Natural killer cell (primary cell): ENCODE results near the gene UTP20. TPM values are rescaled to one million over a fixed set of nuclear protein-coding genes. Genes with fewer than 3 reads are reported as not detected.

ENCODE experiments used
- ATAC-seq, 3 donors: fragments of 150-1000 bp in 2 of 3; fragments of 200-7000 bp in 1 of 3; cut with Tn5 transposase; 1 replicate in 1 of 3; 2 replicates in 2 of 3; pipeline ENCODE4 v1.10.0; 2021; ENCODE audit warnings: mild to moderate bottlenecking in 2 of 3, moderate library complexity in 2 of 3
- DNase-seq, 2 donors: peaks; one replicate each; pipeline versions ENCODE4 v3.0.0 to v3.0.0-alpha.2; 2013 to 2021; ENCODE audit warnings: mixed read lengths in 1 of 2
- H3K27ac ChIP-seq: one replicate; pipeline ENCODE4 v1.5.1; 2013; ENCODE audit warnings: mild to moderate bottlenecking, low read length
- H3K27me3 ChIP-seq: one replicate; pipeline ENCODE4 v1.6.1; 2013; ENCODE audit warnings: low read length; ENCODE audit not compliant: control insufficient read depth, insufficient read depth
- H3K36me3 ChIP-seq: one replicate; pipeline ENCODE4 v1.6.1; 2013; ENCODE audit warnings: low read length; ENCODE audit not compliant: control insufficient read depth, insufficient read depth
- H3K4me1 ChIP-seq: one replicate; pipeline ENCODE4 v1.6.1; 2013; ENCODE audit warnings: low read length; ENCODE audit not compliant: control insufficient read depth, insufficient read depth
- H3K4me3 ChIP-seq: one replicate; pipeline ENCODE4 v1.5.1; 2013; ENCODE audit warnings: low read length
- H3K9me3 ChIP-seq: one replicate; pipeline ENCODE4 v1.6.1; 2013; ENCODE audit warnings: low read length; ENCODE audit not compliant: control insufficient read depth, insufficient read depth
- H3K27ac Mint-ChIP-seq, 2 donors: one replicate each; pipeline ENCODE4 v1.8.0; 2022; ENCODE audit warnings: mild to moderate bottlenecking in 2 of 2, mixed read lengths in 2 of 2, moderate library complexity in 1 of 2
- H3K27me3 Mint-ChIP-seq, 2 donors: one replicate each; pipeline ENCODE4 v1.8.0; 2022; ENCODE audit warnings: low read depth in 2 of 2, mixed read lengths in 2 of 2
- H3K36me3 Mint-ChIP-seq: one replicate; pipeline ENCODE4 v1.8.0; 2022; ENCODE audit warnings: mixed read lengths
- H3K4me1 Mint-ChIP-seq, 2 donors: one replicate each; pipeline ENCODE4 v1.8.0; 2022; ENCODE audit warnings: mixed read lengths in 2 of 2
- H3K4me3 Mint-ChIP-seq: one replicate; pipeline ENCODE4 v1.8.0; 2022; ENCODE audit warnings: mild to moderate bottlenecking, moderate library complexity, mixed read lengths
- H3K9me3 Mint-ChIP-seq, 2 donors: one replicate each; pipeline ENCODE4 v1.8.0; 2022; ENCODE audit warnings: mixed read lengths in 2 of 2
- CTCF ChIP-seq: fragments of 200-600 bp; IDR thresholded peaks from one replicate; pipeline ENCODE4 v1.8.0; 2022; ENCODE audit warnings: antibody characterized with exemption
- WGBS: methylation state at CpG from one replicate; pipeline ENCODE4 v1.1.7; 2013; ENCODE audit warnings: missing lambda C conversion rate; ENCODE audit not compliant: insufficient coverage; 5-methylcytosine and 5-hydroxymethylcytosine counted together
- intact Hi-C: fragments of 100-400 bp; cut with micrococcal nuclease; formaldehyde crosslinking; loops from one replicate; pipeline ENCODE4 v1.14.2; 2022
- total RNA-seq, 4 donors: library from RNA; stranded (reverse); fragments of 120-200 nt in 1 of 4; gene quantifications; one replicate each; pipeline versions ENCODE4 v1.2.3 to v1.2.4, GENCODE V29; 2013 to 2022

UTP20 gene
- total RNA-seq, 3 donors from 2014 or later (not counting 1 experiment from before 2014, with no cell fraction given) = 7.1 to 10.2 (median 9.0) TPM

GRCh38 chr12:101336437-101336836 is 56.5 kb downstream of the UTP20 start:
- Histone ChIP-seq H3K27ac (no peak overlapping the region), H3K27me3 (no peaks in the 10 kb centered on the region), H3K4me3 (no peak overlapping the region), H3K9me3 (no peaks in the 10 kb centered on the region), H3K36me3 (peaks cover 27% of the 10 kb centered on the region), H3K4me1 (no peaks in the 10 kb centered on the region)
- no peaks in the 10 kb centered on the region for H3K36me3 Mint-ChIP-seq
- ATAC-seq (no peak), DNase-seq (no peak)
- 95% methylated on average over 2 of the region's 2 CpGs for WGBS
- H3K4me1 Mint-ChIP-seq = no peaks in the 10 kb centered on the region
- H3K27ac Mint-ChIP-seq = no peak overlapping the region
- H3K4me3 Mint-ChIP-seq = no peak overlapping the region
- no peaks in the 10 kb centered on the region for H3K27me3 Mint-ChIP-seq
- intact Hi-C loops = no loop called here
- H3K9me3 Mint-ChIP-seq = no peaks in the 10 kb centered on the region
- TF ChIP-seq CTCF = no peak

- H3K27ac Mint-ChIP-seq = no peak overlapping the region
- Histone ChIP-seq H3K4me3 (no peak overlapping the region), H3K27ac (no peak overlapping the region), H3K9me3 (no peaks in the 10 kb centered on the region), H3K36me3 (peaks cover 34% of the 10 kb centered on the region), H3K27me3 (no peaks in the 10 kb centered on the region), H3K4me1 (no peaks in the 10 kb centered on the region)
- no peaks in the 10 kb centered on the region for H3K27me3 Mint-ChIP-seq
- H3K9me3 Mint-ChIP-seq = no peaks in the 10 kb centered on the region
- no peak overlapping the region for H3K4me3 Mint-ChIP-seq
- 96% methylated on average over 3 of the region's 4 CpGs for WGBS
- DNase-seq = no peak
- no peak for ATAC-seq
- no peaks in the 10 kb centered on the region for H3K4me1 Mint-ChIP-seq
- TF ChIP-seq CTCF = no peak
- H3K36me3 Mint-ChIP-seq = no peaks in the 10 kb centered on the region
- intact Hi-C loops = no loop called here
Observed at GRCh38 chr12:101338087-101338486, 58.2 kb downstream of the UTP20 start.

- Mint-ChIP-seq H3K27me3 (no peaks in the 10 kb centered on the region), H3K4me3 (no peak overlapping the region), H3K4me1 (no peaks in the 10 kb centered on the region), H3K9me3 (no peaks in the 10 kb centered on the region), H3K27ac (no peak overlapping the region), H3K36me3 (peaks cover 18% of the 10 kb centered on the region)
- ATAC-seq (no peak), DNase-seq (no peak)
- H3K4me1 ChIP-seq = no peaks in the 10 kb centered on the region
- no peaks in the 10 kb centered on the region for H3K9me3 ChIP-seq
- TF ChIP-seq CTCF = no peak
- intact Hi-C loops = no loop called here
- H3K4me3 ChIP-seq = no peak overlapping the region
- peaks cover 50% of the 10 kb centered on the region for H3K36me3 ChIP-seq
- WGBS = 99% methylated on average over 3 of the region's 3 CpGs
- H3K27me3 ChIP-seq = no peaks in the 10 kb centered on the region
- no peak overlapping the region for H3K27ac ChIP-seq
Observed at GRCh38 chr12:101343893-101344292, 64.0 kb downstream of the UTP20 start.

GRCh38 chr12:101351682-101352081 is 71.8 kb downstream of the UTP20 start:
- intact Hi-C loops = no loop called here
- H3K36me3 ChIP-seq = peaks cover 51% of the 10 kb centered on the region
- H3K27me3 ChIP-seq = no peaks in the 10 kb centered on the region
- 92% methylated on average over 2 of the region's 4 CpGs for WGBS
- ATAC-seq = no peak
- DNase-seq = no peak
- H3K9me3 ChIP-seq = no peaks in the 10 kb centered on the region
- H3K4me1 Mint-ChIP-seq = no peaks in the 10 kb centered on the region
- H3K36me3 Mint-ChIP-seq = peaks cover 21% of the 10 kb centered on the region
- no peak overlapping the region for H3K4me3 ChIP-seq
- H3K27me3 Mint-ChIP-seq = no peaks in the 10 kb centered on the region
- no peaks in the 10 kb centered on the region for H3K4me1 ChIP-seq
- H3K9me3 Mint-ChIP-seq = peaks cover 0 to 3% of the 10 kb centered on the region in 2 donors
- no peak for TF ChIP-seq CTCF
- H3K4me3 Mint-ChIP-seq = no peak overlapping the region
- H3K27ac ChIP-seq = no peak overlapping the region
- H3K27ac Mint-ChIP-seq = no peak overlapping the region
